HFF-Myc (cell line): ENCODE data around the gene UBE2D2.
"Not testable (repeated sequence)": the region's sequence is repeated elsewhere in the genome, so short reads cannot be mapped to it uniquely, and the experiment has no call there.

Experiments used
- DNase-seq: peaks from one replicate; pipeline ENCODE4 v3.0.0-alpha.2; 2011; ENCODE audit warnings: low read depth; ENCODE audit errors: extremely low read depth
- H3K4me3 ChIP-seq: replicated peaks from 2 replicates; pipeline ENCODE4 v1.5.1; 2011; ENCODE audit warnings: low read depth, mild to moderate bottlenecking, control low read depth, low read length
- CTCF ChIP-seq: IDR thresholded peaks from 2 replicates; pipeline ENCODE4 v1.5.1; 2012; ENCODE audit warnings: mild to moderate bottlenecking, low read depth, low read length, control low read depth; ENCODE audit errors: missing control alignments

The UBE2D2 gene

GRCh38 chr5:139577689-139578290, 16.7 kb downstream of the UBE2D2 start:
- H3K4me3 ChIP-seq, result no peak overlapping the region
- DNase-seq, result no peak
- TF ChIP-seq CTCF, result no peak

DNA sequence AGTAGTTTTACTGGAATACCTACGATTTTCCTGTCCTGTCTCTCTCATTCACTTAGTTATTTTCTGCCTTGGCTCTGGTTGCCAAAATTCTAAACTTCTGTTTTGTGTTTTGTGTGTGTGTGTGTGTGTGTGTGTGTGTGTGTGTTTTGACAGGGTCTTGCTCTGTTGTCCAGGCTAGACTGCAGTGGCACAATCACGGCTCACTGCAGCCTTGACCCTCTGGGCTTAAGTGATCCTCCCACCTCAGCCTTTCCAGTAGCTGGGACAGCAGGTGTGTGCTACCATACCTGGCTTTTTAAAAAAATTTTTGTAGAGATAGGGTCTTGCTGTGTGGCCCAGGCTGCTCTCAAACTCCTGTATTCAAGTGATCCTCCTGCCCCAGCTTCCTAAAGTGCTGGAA, 17.2 kb downstream of the UBE2D2 start:
- H3K4me3 ChIP-seq, result no peak overlapping the region
- no peak for DNase-seq
- no peak for TF ChIP-seq CTCF

DNA sequence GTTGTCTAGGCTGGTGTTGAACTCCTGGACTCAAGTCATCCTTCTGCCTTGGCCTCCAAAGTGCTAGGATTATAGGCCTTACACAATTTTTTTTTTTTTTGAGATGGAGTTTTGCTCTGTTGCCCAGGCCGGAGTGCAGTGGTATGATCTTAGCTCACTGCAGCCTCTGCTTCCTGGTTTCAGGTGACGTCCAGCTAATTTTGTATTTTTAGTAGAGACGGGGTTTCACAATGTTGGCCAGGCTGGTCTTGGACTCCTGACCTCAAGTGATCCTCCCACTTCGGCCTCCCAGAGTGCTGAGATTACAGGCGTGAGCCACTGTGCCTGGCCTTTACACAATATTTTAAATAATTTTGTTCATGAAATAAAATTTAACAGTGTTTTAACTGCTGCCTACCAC, 21.0 kb downstream of the UBE2D2 start:
- not testable (repeated sequence) for DNase-seq, H3K4me3 ChIP-seq

DNA sequence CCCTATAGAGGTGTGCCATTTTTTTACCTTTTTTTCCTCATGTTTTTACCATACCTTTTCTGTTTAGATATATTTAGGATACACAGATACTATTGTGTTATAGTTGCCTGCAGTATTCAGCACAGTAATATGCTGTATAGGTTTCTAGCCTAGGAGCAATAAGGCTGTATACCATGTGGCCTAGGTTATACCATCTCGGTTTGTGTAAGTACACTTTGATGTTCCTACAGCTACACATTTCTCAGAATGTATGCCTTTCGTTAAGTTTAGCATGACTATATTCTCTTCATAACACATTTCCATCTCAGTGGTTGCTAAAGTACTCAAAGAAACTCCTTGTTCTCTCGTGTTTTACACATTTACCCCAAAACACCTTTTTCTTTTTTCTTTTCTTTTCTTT, 23.0 kb downstream of the UBE2D2 start:
- H3K4me3 ChIP-seq, result no peak overlapping the region
- no peak for TF ChIP-seq CTCF
- DNase-seq, result no peak

DNA sequence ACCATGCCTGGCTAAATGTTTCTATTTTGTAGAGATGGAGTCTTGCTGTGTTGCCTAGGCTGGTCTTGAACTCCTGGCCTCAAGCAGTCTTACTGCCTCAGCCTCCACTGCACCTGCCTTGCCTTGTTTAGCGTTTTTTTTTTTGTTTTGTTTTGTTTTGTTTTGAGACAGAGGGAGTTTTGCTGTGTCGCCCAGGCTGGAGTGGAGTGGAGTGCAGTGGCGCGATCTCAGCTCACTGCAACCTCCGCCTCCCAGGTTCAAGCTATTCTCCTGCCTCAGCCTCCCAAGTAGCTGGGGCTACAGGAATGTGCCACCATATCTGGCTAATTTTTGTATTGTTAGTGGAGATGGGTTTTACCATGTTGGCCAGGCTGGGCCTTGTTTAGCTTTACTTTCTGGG, 27.0 kb downstream of the UBE2D2 start:
- DNase-seq, H3K4me3 ChIP-seq: not testable (repeated sequence)

DNA sequence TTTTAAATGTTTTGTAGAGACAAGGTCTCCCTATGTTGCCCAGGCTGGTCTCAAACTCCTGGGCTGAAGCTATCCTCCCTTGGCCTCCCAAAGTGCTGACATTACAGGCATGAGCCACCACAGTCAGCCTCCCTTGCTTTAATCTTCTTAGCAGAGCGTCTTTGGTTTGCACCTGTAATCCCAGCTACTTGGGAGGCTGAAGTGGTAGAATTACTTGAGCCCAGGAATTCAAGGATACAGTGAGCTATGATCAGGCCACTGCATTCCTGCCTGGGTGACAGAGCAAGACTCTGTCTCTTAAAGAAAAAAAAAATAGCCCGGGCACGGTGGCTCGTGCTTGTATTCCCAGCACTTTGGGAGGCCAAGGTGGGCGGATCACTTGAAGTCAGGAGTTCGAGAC, 27.8 kb downstream of the UBE2D2 start:
- no peak overlapping the region for H3K4me3 ChIP-seq
- DNase-seq, result no peak
- TF ChIP-seq CTCF, result no peak

DNA sequence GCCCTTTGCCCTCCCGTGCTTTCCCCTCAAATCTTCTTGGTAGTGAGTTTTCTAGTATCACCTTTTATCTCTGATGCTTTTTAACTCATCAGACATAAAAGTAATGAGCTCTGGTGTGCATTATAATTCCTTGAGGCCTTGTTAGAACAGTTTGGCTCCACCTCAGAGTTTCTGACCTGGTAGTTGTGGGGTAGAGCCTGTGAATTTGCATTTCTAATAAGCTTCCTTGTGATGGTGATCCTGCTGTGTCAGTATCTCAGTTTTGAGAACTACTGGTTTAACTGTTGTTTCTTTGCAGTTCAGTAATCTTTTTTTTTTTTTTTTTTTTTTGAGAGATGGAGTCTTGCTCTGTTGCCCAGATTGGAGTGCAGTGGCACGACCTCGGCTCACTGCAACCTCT, 31.1 kb downstream of the UBE2D2 start:
- no peak for TF ChIP-seq CTCF
- no peak for DNase-seq
- no peak overlapping the region for H3K4me3 ChIP-seq

- not testable (repeated sequence) for DNase-seq, H3K4me3 ChIP-seq
Observed at GRCh38 chr5:139593076-139593475, 31.9 kb downstream of the UBE2D2 start.

- H3K4me3 ChIP-seq, result no peak overlapping the region
- no peak for TF ChIP-seq CTCF
- no peak for DNase-seq
Observed at GRCh38 chr5:139593716-139594319, 32.7 kb downstream of the UBE2D2 start.
